Occipital lobe (tissue), 2 donors: ENCODE results near the gene DTNB. TPM values are rescaled to one million over a fixed set of nuclear protein-coding genes. Genes with fewer than 3 reads are reported as not detected.
"Not testable (repeated sequence)": the region's sequence is repeated elsewhere in the genome, so short reads cannot be mapped to it uniquely, and the experiment has no call there.

Source experiments
- DNase-seq: peaks from one replicate; lab custom pipeline; 2025; lab: John Stamatoyannopoulos, UW
- total RNA-seq: library from RNA; depleted of rRNA; stranded (reverse); fragments of >200 nt; gene quantifications from one replicate; pipeline ENCODE4 v1.2.3, GENCODE V29; 2014

Gene DTNB
- total RNA-seq, 1 donor from 2014 or later: 21.7 TPM

- no peak for DNase-seq
Observed at GRCh38 chr2:25420820-25421237, 252.5 kb downstream of the DTNB start.

GRCh38 chr2:25419678-25420242, 253.6 kb downstream of the DTNB start:
- no peak for DNase-seq

- no peak for DNase-seq
Observed at GRCh38 chr2:25418944-25419677, 254.3 kb downstream of the DTNB start.

GRCh38 chr2:25417715-25418369, 255.5 kb downstream of the DTNB start:
- DNase-seq: no peak

GRCh38 chr2:25416674-25417073, 256.7 kb downstream of the DTNB start:
- DNase-seq: no peak

- DNase-seq: no peak
Observed at GRCh38 chr2:25414781-25415180, 258.6 kb downstream of the DTNB start.

- not testable (repeated sequence) for DNase-seq
Observed at GRCh38 chr2:25413409-25413808, 260.0 kb downstream of the DTNB start.

- no peak for DNase-seq
Observed at GRCh38 chr2:25411753-25412152, 261.6 kb downstream of the DTNB start.

- DNase-seq: no peak
Observed at GRCh38 chr2:25411281-25411680, 262.1 kb downstream of the DTNB start.

- DNase-seq: no peak
Observed at GRCh38 chr2:25410370-25410769, 263.0 kb downstream of the DTNB start.

GRCh38 chr2:25409468-25409867, 263.9 kb downstream of the DTNB start:
- DNase-seq: no peak

- no peak for DNase-seq
Observed at GRCh38 chr2:25409044-25409443, 264.3 kb downstream of the DTNB start.

GRCh38 chr2:25405611-25406295, 267.6 kb downstream of the DTNB start:
- no peak for DNase-seq

GRCh38 chr2:25403120-25403760, 270.1 kb downstream of the DTNB start:
- DNase-seq: not testable (repeated sequence)

- DNase-seq: no peak
Observed at GRCh38 chr2:25402477-25402876, 270.9 kb downstream of the DTNB start.

- no peak for DNase-seq
Observed at GRCh38 chr2:25401307-25402026, 271.9 kb downstream of the DTNB start.

- no peak for DNase-seq
Observed at GRCh38 chr2:25400576-25401216, 272.7 kb downstream of the DTNB start.

- no peak for DNase-seq
Observed at GRCh38 chr2:25400169-25400568, 273.2 kb downstream of the DTNB start.

- DNase-seq: no peak
Observed at GRCh38 chr2:25398534-25398933, 274.8 kb downstream of the DTNB start.

GRCh38 chr2:25397777-25398176, 275.6 kb downstream of the DTNB start:
- DNase-seq: no peak
